Measurements from ENCODE around the gene GP9. TPM values are rescaled to one million over a fixed set of nuclear protein-coding genes. Genes with fewer than 3 reads are reported as not detected.

GP9 gene
- total RNA-seq, 1 experiment from 2014 or later: not detected

GRCh38 chr3:129027544-129027880 is 33.1 kb upstream of the GP9 start:
- CTCF ChIA-PET: interaction anchor here (0.6 to 1.9 kb wide), 8 partner anchors 11 to 218 kb away, joined by 4 to 26 read pairs (median 6); no protein-coding TSS in a partner anchor
- no peak overlapping the region for H3K27ac ChIP-seq

GRCh38 chr3:129028866-129029265 is 31.7 kb upstream of the GP9 start:
- H4K20me1 ChIP-seq (ENCODE audit: insufficient read depth): no peaks in the 10 kb centered on the region
- H3K79me2 ChIP-seq (ENCODE audit: low read depth): no peaks in the 10 kb centered on the region
- intact Hi-C loops (cut with micrococcal nuclease; ENCODE audit: unreplicated experiment): no loop called here
- H3K27ac ChIP-seq: no peak overlapping the region
- ChIA-PET CTCF (no interaction called here), POLR2A (ENCODE audit: unreplicated experiment) (no interaction called here)
- no peaks in the 10 kb centered on the region for H3K9me2 ChIP-seq (ENCODE audit: insufficient read depth)
- no TSS peak for BruUV-seq (replicated peaks)
- H3K4me3 ChIP-seq: no peak overlapping the region
- H3K4me2 ChIP-seq: no peak overlapping the region
- no peak for TF ChIP-seq CTCF (conservative IDR thresholded peaks at IDR 0.05)
- TF ChIP-seq EZH2 (IDR thresholded peaks at IDR 0.05; ENCODE audit: low read depth): no peak
- no peaks in the 10 kb centered on the region for H3K36me3 ChIP-seq (ENCODE audit: low read depth)
- H2AFZ ChIP-seq: no peak overlapping the region
- no peaks in the 10 kb centered on the region for H3F3A ChIP-seq (ENCODE audit: insufficient read depth, low read depth)
- DNase-seq: no peak
- no peaks in the 10 kb centered on the region for H3K27me3 ChIP-seq (ENCODE audit: insufficient read depth, low read depth)
- 0 out of 2 replicates have a peak, but pooled peaks cover 4% of the 10 kb centered on the region for H3K4me1 ChIP-seq (replicated peaks; ENCODE audit: insufficient read depth)
- no peaks in the 10 kb centered on the region for H3K9me3 ChIP-seq (ENCODE audit: insufficient read depth, low read depth)

More at GRCh38 chr3:129027544-129027880, 33.1 kb upstream of the GP9 start:
- Histone ChIP-seq H4K20me1 (ENCODE audit: insufficient read depth) (no peaks in the 10 kb centered on the region), H3K4me1 (replicated peaks; ENCODE audit: insufficient read depth) (0 out of 2 replicates have a peak, but pooled peaks cover 4% of the 10 kb centered on the region), H3K4me3 (peak overlapping the region; percentile 50; the same call in 1 of the 2 replicates), H2AFZ (peak overlapping the region; percentile 83), H3K36me3 (ENCODE audit: low read depth) (no peaks in the 10 kb centered on the region), H3K9me3 (ENCODE audit: insufficient read depth, low read depth) (no peaks in the 10 kb centered on the region), H3F3A (ENCODE audit: insufficient read depth, low read depth) (no peaks in the 10 kb centered on the region), H3K27me3 (ENCODE audit: insufficient read depth, low read depth) (no peaks in the 10 kb centered on the region), H3K4me2 (peak overlapping the region; percentile 80), H3K9me2 (ENCODE audit: insufficient read depth) (no peaks in the 10 kb centered on the region), H3K79me2 (ENCODE audit: low read depth) (no peaks in the 10 kb centered on the region)
- POLR2A ChIA-PET (ENCODE audit: unreplicated experiment): interaction anchor here (0.6 kb wide), 2 partner anchors 287 to 777 kb away, joined by 3 read pairs; no protein-coding TSS in a partner anchor
- no TSS peak for BruUV-seq (replicated peaks)
- intact Hi-C loops (cut with micrococcal nuclease; ENCODE audit: unreplicated experiment): no loop called here
- TF ChIP-seq CTCF (conservative IDR thresholded peaks at IDR 0.05) (0 out of 2 replicates have a peak, but pooled peaks have one; percentile 31), EZH2 (IDR thresholded peaks at IDR 0.05; ENCODE audit: low read depth) (no peak)
- DNase-seq: no peak

GRCh38 chr3:129030611-129031010 is 30.0 kb upstream of the GP9 start:
- Histone ChIP-seq H3K9me2 (ENCODE audit: insufficient read depth) (no peaks in the 10 kb centered on the region), H3K36me3 (ENCODE audit: low read depth) (no peaks in the 10 kb centered on the region), H3K79me2 (ENCODE audit: low read depth) (no peaks in the 10 kb centered on the region), H3F3A (ENCODE audit: insufficient read depth, low read depth) (no peaks in the 10 kb centered on the region), H3K4me1 (replicated peaks; ENCODE audit: insufficient read depth) (0 out of 2 replicates have a peak, but pooled peaks cover 4% of the 10 kb centered on the region), H4K20me1 (ENCODE audit: insufficient read depth) (no peaks in the 10 kb centered on the region), H3K4me2 (no peak overlapping the region), H3K9me3 (ENCODE audit: insufficient read depth, low read depth) (no peaks in the 10 kb centered on the region), H3K27ac (no peak overlapping the region), H2AFZ (no peak overlapping the region), H3K4me3 (no peak overlapping the region), H3K27me3 (ENCODE audit: insufficient read depth, low read depth) (no peaks in the 10 kb centered on the region)
- DNase-seq: no peak
- ChIA-PET CTCF (no interaction called here), POLR2A (ENCODE audit: unreplicated experiment) (interaction anchor here (0.5 kb wide), 1 partner anchor 37 kb away, joined by 3 read pairs; no protein-coding TSS in a partner anchor)
- no peak for TF ChIP-seq CTCF (conservative IDR thresholded peaks at IDR 0.05)
- no peak for TF ChIP-seq EZH2 (IDR thresholded peaks at IDR 0.05; ENCODE audit: low read depth)
- intact Hi-C loops (cut with micrococcal nuclease; ENCODE audit: unreplicated experiment): no loop called here
- no TSS peak for BruUV-seq (replicated peaks)
